Ishikawa (cell line): ENCODE data around the gene MYO9B.
A peak's percentile ranks its signal among the peaks of the same experiment; 100 is the strongest.

Source experiments
- CEBPB ChIP-seq: IDR thresholded peaks from 2 replicates; pipeline ENCODE4 v1.6.1; 2012
- CREB1 ChIP-seq: IDR thresholded peaks from 2 replicates; pipeline ENCODE4 v1.6.1; 2012; ENCODE audit warnings: low read depth
- EGR1 ChIP-seq: IDR thresholded peaks from 2 replicates; pipeline ENCODE4 v1.6.1; 2012
- EP300 ChIP-seq: IDR thresholded peaks from 2 replicates; pipeline ENCODE4 v1.6.1; 2012; ENCODE audit warnings: borderline replicate concordance
- FOXM1 ChIP-seq: IDR thresholded peaks from 2 replicates; pipeline ENCODE4 v1.6.1; 2012; ENCODE audit warnings: low read depth, borderline replicate concordance
- MAX ChIP-seq: IDR thresholded peaks from 2 replicates; pipeline ENCODE4 v1.6.1; 2012
- NFIC ChIP-seq: IDR thresholded peaks from 2 replicates; pipeline ENCODE4 v1.6.1; 2012
- RAD21 ChIP-seq: IDR thresholded peaks from 2 replicates; pipeline ENCODE4 v1.6.1; 2012; ENCODE audit warnings: low read depth
- REST ChIP-seq: IDR thresholded peaks from 2 replicates; pipeline ENCODE4 v1.6.1; 2012; ENCODE audit warnings: low read depth, mild to moderate bottlenecking
- TAF1 ChIP-seq: IDR thresholded peaks from 2 replicates; pipeline ENCODE4 v1.6.1; 2012; ENCODE audit warnings: low read depth, mild to moderate bottlenecking
- TCF12 ChIP-seq: IDR thresholded peaks from 2 replicates; pipeline ENCODE4 v1.6.1; 2012; ENCODE audit warnings: low read depth
- TEAD4 ChIP-seq: IDR thresholded peaks from 2 replicates; pipeline ENCODE4 v1.6.1; 2012
- USF1 ChIP-seq: IDR thresholded peaks from 2 replicates; pipeline ENCODE4 v1.6.1; 2012
- YY1 ChIP-seq: IDR thresholded peaks from 2 replicates; pipeline ENCODE4 v1.6.1; 2012; ENCODE audit warnings: low read depth
- ZBTB7A ChIP-seq: IDR thresholded peaks from 2 replicates; pipeline ENCODE4 v1.6.1; 2012; ENCODE audit warnings: low read depth

MYO9B gene

GRCh38 chr19:17107546-17108452, 32.2 kb downstream of the MYO9B start:
- peak; percentile 93 for TF ChIP-seq TCF12
- TF ChIP-seq USF1, result 0 out of 2 replicates have a peak, but pooled peaks have one; percentile 49
- no peak for TF ChIP-seq REST
- TF ChIP-seq CEBPB, result peak; percentile 82
- peak; percentile 89 for TF ChIP-seq NFIC
- peak; percentile 91; the same call in 1 of the 2 replicates for TF ChIP-seq EP300
- peak; percentile 46; the same call in 1 of the 2 replicates for TF ChIP-seq FOXM1
- TF ChIP-seq RAD21, result 0 out of 2 replicates have a peak, but pooled peaks have one; percentile 19
- no peak for TF ChIP-seq TAF1
- TF ChIP-seq CREB1, result peak; percentile 27; the same call in 1 of the 2 replicates
- TF ChIP-seq ZBTB7A, result peak; percentile 87
- TF ChIP-seq YY1, result 0 out of 2 replicates have a peak, but pooled peaks have one; percentile 50
- TF ChIP-seq EGR1, result peak; percentile 57; the same call in 1 of the 2 replicates
- TF ChIP-seq MAX, result peak; percentile 83
- TF ChIP-seq TEAD4, result peak; percentile 79

GRCh38 chr19:17108453-17108784, 32.8 kb downstream of the MYO9B start:
- no peak for TF ChIP-seq TEAD4
- TF ChIP-seq NFIC, result no peak
- no peak for TF ChIP-seq TAF1
- no peak for TF ChIP-seq CEBPB
- no peak for TF ChIP-seq CREB1
- no peak for TF ChIP-seq EGR1
- TF ChIP-seq EP300, result no peak
- TF ChIP-seq USF1, result no peak
- no peak for TF ChIP-seq MAX
- TF ChIP-seq REST, result no peak
- TF ChIP-seq RAD21, result no peak
- TF ChIP-seq ZBTB7A, result no peak
- TF ChIP-seq FOXM1, result no peak
- no peak for TF ChIP-seq YY1
- no peak for TF ChIP-seq TCF12

GRCh38 chr19:17109300-17109699, 33.7 kb downstream of the MYO9B start:
- no peak for TF ChIP-seq NFIC
- TF ChIP-seq EP300, result no peak
- no peak for TF ChIP-seq TCF12
- TF ChIP-seq USF1, result no peak
- TF ChIP-seq CREB1, result no peak
- no peak for TF ChIP-seq MAX
- TF ChIP-seq CEBPB, result no peak
- TF ChIP-seq FOXM1, result no peak
- no peak for TF ChIP-seq YY1

GRCh38 chr19:17109962-17110598, 34.5 kb downstream of the MYO9B start:
- TF ChIP-seq TCF12, result no peak
- no peak for TF ChIP-seq EP300
- no peak for TF ChIP-seq REST
- no peak for TF ChIP-seq FOXM1
- no peak for TF ChIP-seq CEBPB
- no peak for TF ChIP-seq RAD21
- no peak for TF ChIP-seq NFIC
